IPS-15b (cell line): ENCODE data around the gene GALNT17.

Experiments used
- H3K27me3 ChIP-seq: one replicate; pipeline ENCODE4 v1.6.1; 2013; ENCODE audit warnings: low read length; ENCODE audit not compliant: control insufficient read depth, insufficient read depth
- H3K36me3 ChIP-seq: one replicate; pipeline ENCODE4 v1.6.1; 2013; ENCODE audit warnings: low read length; ENCODE audit not compliant: control insufficient read depth, insufficient read depth
- H3K4me1 ChIP-seq: one replicate; pipeline ENCODE4 v1.6.1; 2013; ENCODE audit warnings: mild to moderate bottlenecking, low read length; ENCODE audit not compliant: control insufficient read depth, insufficient read depth
- H3K4me3 ChIP-seq: one replicate; pipeline ENCODE4 v1.5.1; 2013; ENCODE audit warnings: low read depth, low read length
- H3K9ac ChIP-seq: one replicate; pipeline ENCODE4 v1.6.1; 2013; ENCODE audit warnings: low read depth, mild to moderate bottlenecking, low read length
- H3K9me3 ChIP-seq: one replicate; pipeline ENCODE4 v1.6.1; 2013; ENCODE audit warnings: mild to moderate bottlenecking, low read length; ENCODE audit not compliant: control insufficient read depth, insufficient read depth

Gene GALNT17

DNA sequence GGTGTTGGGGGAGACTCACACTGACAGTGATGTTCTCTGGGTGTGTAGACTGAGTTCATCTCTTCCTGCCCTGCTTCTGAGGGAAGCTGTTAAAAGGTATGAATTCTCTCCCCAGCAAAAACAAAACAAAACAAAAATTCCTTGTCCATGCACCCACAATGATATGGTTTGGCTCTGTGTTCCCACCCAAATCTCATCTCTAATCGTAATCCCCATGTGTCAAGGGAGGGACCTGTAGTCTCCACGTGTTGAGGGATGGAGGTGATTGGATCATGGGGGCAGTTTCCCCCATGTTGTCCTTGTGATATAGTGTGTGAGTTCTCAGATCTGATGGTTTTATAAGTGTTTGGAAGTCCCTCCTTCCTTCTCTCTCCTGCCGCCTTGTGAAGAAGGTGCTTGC, 245.5 kb downstream of the GALNT17 start:
- Histone ChIP-seq H3K27me3 (no peaks in the 10 kb centered on the region), H3K4me3 (no peak overlapping the region), H3K9me3 (peaks cover 3% of the 10 kb centered on the region), H3K36me3 (no peaks in the 10 kb centered on the region), H3K9ac (no peak overlapping the region), H3K4me1 (no peaks in the 10 kb centered on the region)

DNA sequence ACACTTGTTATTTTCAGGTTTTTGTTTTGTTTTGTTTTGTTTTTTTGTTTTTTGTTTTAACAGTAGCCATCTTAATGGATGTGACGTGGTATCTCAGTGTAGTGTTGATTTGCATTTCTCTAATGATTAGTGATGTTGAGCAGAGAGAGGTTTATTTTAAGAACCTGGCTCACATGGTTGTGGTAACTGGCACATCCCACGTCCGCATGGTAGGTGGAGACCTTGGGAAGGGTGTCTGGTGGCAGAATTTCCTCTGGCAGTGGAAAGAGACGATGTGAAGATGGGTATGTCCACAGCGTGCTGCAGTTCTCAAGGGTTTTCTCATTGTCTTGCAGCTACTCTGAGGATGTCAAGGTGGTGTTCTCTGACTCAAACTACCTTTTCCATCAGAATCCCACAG, 252.2 kb downstream of the GALNT17 start:
- H3K36me3 ChIP-seq = peaks cover 3% of the 10 kb centered on the region
- H3K9ac ChIP-seq = no peak overlapping the region
- H3K4me1 ChIP-seq = no peaks in the 10 kb centered on the region
- no peaks in the 10 kb centered on the region for H3K9me3 ChIP-seq
- no peaks in the 10 kb centered on the region for H3K27me3 ChIP-seq
- H3K4me3 ChIP-seq = no peak overlapping the region

DNA sequence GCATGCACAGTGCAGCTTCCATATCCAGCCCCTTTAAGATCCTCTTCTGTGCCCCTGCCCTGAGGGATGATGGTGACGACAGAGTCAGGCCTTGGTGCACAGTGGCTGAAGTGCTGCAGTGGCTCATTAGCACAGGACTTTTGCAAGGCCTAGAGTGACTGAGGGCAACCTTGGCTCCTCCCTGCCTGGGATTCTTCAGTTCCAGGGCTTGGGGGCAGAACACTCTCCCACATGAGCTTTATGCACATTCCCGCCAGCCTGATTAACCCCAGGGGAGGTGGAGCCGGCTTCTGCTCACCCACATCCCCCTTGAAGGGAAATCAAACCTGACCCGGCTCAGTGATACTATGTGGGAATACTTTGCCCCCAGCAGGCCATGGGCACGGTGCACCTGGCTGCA, 253.4 kb downstream of the GALNT17 start:
- no peaks in the 10 kb centered on the region for H3K27me3 ChIP-seq
- H3K9ac ChIP-seq = no peak overlapping the region
- H3K4me3 ChIP-seq = no peak overlapping the region
- peaks cover 3% of the 10 kb centered on the region for H3K36me3 ChIP-seq
- no peaks in the 10 kb centered on the region for H3K4me1 ChIP-seq
- H3K9me3 ChIP-seq = no peaks in the 10 kb centered on the region

DNA sequence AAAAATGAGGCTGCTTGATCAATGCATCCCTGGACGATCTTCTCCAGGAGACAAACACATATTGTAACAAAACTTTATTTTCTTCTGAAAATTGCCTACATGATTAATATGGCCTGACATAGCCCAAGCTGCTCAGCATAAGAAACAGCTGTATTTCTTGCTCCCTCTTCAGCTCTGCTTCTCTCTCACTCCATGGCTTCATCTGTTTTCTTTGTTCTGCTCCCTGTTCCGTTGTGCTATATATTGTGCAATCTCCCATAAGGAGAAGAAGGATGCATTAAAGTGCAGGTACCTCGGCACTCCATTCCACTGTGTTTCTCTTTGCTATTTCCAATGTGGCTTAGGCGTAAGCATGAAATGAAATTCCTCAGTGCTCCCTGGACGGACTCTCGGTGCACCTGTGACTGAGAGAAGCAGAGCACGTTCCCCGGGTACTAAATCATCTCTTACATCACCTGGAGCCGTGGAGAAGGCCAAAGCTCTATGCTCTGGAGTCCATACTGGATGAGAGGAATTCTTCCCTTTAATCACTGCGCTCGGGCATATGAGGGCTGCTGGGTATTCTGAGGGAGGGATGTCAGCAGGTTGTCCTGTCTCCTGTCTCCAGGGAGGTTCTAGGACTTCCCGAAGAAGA, 254.3 kb downstream of the GALNT17 start:
- Histone ChIP-seq H3K9me3 (no peaks in the 10 kb centered on the region), H3K36me3 (peaks cover 5% of the 10 kb centered on the region), H3K9ac (no peak overlapping the region), H3K4me1 (no peaks in the 10 kb centered on the region), H3K27me3 (no peaks in the 10 kb centered on the region), H3K4me3 (no peak overlapping the region)

DNA sequence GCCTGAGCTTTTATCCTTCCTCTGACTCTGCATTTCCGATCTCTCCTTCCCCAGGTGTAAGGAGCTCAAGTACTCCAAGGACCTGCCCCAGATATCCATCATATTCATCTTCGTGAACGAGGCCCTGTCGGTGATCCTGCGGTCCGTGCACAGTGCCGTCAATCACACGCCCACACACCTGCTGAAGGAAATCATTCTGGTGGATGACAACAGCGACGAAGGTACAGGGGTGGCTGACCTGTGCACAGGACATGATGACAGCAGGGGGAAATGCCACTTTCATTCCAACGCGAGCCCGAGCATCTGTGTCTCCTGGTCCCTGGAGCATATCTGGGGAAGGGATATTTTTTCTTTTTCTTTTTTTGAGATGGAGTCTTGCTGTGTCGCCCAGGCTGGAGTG, 256.2 kb downstream of the GALNT17 start:
- no peaks in the 10 kb centered on the region for H3K4me1 ChIP-seq

DNA sequence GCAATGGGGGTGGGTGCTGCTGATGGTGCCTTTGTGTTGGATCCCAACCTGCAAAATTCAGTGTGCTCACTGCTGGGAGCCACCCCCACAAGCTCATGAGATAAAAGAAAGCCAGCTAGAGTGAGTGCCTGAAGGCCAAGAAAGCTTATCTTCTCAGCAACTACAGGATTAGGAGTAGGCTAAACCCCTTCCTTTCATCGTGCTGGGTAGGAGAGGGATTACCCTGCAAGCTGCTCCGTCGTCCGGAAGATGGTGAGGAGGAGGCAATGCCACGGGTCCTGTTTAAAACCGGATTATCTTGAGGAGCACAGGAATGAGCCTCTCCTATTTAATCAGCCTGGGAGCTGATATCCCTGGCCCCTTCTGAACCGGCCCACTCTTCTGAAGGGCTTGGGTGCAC, 258.0 kb downstream of the GALNT17 start:
- no peak overlapping the region for H3K4me3 ChIP-seq
- no peaks in the 10 kb centered on the region for H3K9me3 ChIP-seq
- no peaks in the 10 kb centered on the region for H3K4me1 ChIP-seq
- no peak overlapping the region for H3K9ac ChIP-seq
- no peaks in the 10 kb centered on the region for H3K27me3 ChIP-seq
- H3K36me3 ChIP-seq = peaks cover 5% of the 10 kb centered on the region

More for the DNA sequence above, 256.2 kb downstream of the GALNT17 start:
- no peak overlapping the region for H3K4me3 ChIP-seq
- H3K27me3 ChIP-seq = no peaks in the 10 kb centered on the region
- peaks cover 5% of the 10 kb centered on the region for H3K36me3 ChIP-seq
- no peaks in the 10 kb centered on the region for H3K9me3 ChIP-seq
- no peak overlapping the region for H3K9ac ChIP-seq

DNA sequence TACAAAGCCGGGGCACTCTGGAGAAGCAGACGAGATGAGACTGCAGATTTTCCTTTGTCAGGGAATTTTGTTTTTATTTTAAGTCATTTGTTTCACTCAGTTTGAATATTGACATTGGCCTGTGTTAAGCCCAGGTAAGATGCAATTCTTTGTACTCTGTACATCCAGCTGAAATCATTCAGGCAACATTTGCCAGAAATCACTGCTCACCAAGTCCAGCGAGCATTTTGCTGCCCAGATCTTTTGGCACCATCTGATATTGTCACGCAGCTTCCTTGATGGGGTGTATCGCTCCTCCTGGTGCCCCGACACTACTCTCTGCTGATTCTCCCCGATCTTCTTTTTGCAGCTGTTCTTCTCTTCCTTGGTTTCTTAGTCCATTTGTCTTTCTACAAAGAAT, 261.7 kb downstream of the GALNT17 start:
- Histone ChIP-seq H3K4me1 (no peaks in the 10 kb centered on the region), H3K27me3 (no peaks in the 10 kb centered on the region), H3K4me3 (no peak overlapping the region), H3K9ac (no peak overlapping the region), H3K36me3 (peaks cover 5% of the 10 kb centered on the region), H3K9me3 (no peaks in the 10 kb centered on the region)

DNA sequence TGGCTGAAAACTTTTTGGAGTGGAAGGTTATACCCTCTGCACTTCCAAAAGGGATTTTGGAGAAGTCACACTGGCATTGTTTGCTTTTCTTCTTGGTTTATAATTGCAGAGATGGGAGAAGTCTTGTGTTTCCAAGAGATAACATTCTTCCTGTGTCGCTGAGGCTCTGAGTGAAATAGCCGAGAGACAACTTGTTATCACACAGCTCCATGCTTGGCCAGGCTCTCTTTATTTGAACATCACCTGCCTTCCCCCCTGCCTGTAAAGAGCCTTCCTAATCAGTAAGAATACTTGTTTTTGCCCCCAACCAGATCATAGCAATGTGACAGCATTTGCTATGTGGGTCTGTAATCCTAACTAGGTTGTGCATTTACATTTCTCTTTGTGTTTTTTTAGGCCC, 270.7 kb downstream of the GALNT17 start:
- Histone ChIP-seq H3K36me3 (no peaks in the 10 kb centered on the region), H3K9me3 (peaks cover 6% of the 10 kb centered on the region), H3K27me3 (no peaks in the 10 kb centered on the region), H3K4me3 (no peak overlapping the region), H3K4me1 (peaks cover 5% of the 10 kb centered on the region), H3K9ac (no peak overlapping the region)

DNA sequence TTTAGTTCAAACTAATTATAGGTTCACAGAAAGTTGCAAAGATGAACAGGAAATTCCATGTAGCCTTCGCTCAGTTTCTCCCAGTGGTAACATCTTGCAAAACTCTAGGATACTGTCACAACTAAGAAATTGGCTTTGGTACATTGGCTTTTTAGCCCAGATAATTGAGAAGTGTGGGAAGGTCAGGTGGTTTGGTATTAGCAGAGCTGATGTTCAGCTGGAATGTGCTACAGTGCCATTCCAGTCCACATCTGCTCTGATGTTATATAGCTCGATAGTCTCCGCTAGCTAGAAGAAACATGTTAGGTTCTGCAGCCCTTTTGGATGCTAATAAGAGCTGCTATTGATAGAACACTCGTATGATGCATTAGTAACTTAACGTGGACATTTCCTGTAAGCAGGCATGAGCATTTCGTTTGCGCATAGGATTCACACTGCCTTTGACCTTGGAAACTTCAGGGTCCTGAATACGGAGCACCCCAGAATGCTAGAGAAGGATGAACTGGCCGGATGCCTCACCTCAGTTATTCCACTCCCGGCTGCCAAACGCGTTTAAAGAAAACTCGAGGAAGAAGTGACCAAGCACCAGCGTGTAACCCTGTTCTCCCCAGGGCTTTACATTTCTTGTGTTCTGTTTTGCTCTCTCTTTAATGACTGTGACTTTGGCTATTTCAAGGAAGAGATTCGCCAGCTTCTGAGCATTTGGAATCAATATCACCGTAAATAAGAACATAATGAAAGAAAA, 271.4 kb downstream of the GALNT17 start:
- Histone ChIP-seq H3K27me3 (no peaks in the 10 kb centered on the region), H3K4me1 (peaks cover 5% of the 10 kb centered on the region), H3K9ac (no peak overlapping the region), H3K9me3 (peaks cover 6% of the 10 kb centered on the region), H3K4me3 (no peak overlapping the region), H3K36me3 (no peaks in the 10 kb centered on the region)

DNA sequence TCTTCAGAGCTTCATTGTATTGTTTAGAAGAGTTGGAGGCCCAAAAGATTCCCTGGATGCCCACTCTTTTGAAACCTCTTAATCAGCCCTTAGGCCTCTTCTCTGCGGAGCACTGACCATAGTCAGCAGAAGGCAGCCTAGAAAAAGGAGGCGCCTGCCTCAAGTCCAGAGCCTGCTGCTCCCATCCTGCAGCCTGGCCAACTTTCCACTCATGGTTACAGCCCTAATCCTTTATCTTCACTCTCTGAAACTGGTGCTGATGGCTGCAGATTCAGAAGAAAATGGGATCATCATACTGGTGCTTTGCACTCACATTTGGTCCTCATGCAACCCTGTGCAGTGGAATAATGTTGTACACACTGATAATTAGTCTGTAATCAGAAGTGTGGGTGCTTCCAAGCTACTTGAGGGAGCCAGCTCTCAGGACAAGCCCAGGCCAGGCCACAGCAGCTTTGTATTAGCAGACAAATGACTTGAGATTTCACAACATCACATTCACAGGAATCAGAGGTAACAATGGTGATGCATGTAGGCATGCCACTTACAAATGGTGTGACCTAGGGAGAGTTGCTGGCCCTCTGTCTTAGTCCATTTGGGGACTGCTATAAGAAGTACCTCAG, 272.9 kb downstream of the GALNT17 start:
- Histone ChIP-seq H3K9ac (no peak overlapping the region), H3K9me3 (peaks cover 6% of the 10 kb centered on the region), H3K4me1 (peaks cover 5% of the 10 kb centered on the region), H3K4me3 (no peak overlapping the region), H3K36me3 (no peaks in the 10 kb centered on the region), H3K27me3 (no peaks in the 10 kb centered on the region)

DNA sequence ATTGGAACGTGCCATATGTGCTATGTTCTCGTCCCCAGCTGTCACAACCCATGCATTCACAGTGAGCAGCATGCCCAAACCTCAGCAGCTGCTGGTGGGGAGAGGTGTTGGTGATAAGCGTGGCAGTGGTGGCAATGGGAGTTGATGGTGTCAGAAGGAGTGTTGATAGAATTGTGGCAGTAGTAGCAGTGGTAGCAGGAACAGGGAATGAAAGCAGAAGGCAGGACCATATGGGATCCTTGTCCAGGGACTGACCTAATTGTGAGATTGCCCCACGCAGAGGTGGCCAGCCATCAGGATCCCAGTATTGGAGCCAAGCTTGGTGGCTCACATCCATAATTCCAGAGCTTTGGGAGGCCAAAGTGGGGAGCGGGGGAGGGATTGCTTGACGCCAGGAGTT, 276.3 kb downstream of the GALNT17 start:
- Histone ChIP-seq H3K9me3 (peaks cover 6% of the 10 kb centered on the region), H3K9ac (no peak overlapping the region), H3K4me3 (no peak overlapping the region), H3K27me3 (no peaks in the 10 kb centered on the region), H3K4me1 (no peaks in the 10 kb centered on the region), H3K36me3 (no peaks in the 10 kb centered on the region)
